Measurements from ENCODE around the gene CA4.
"Not testable (repeated sequence)": the region's sequence is repeated elsewhere in the genome, so short reads cannot be mapped to it uniquely, and the experiment has no call there.

Gene CA4

DNA sequence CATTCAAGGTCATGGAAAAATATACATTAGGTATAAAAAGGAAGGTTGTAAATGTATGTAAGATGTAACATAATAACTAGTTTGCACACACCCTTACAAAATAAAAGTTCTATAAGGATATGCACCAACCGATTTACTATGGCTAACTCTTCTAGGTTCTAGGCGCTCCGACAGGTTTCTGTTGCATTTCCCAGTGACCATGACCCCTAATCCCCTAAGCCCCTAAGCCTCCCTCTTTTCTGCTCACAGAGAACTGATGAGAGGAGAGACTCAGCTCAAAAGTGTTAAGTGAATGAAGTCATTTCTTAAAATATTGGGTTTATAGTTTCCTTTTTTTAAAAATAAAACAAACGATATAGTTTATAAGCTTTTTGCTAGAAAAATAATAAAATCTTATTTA, 41.1 kb upstream of the CA4 start:
- no peak overlapping the region for H3K27ac ChIP-seq
- no peak for DNase-seq (ENCODE audit: low read depth, low spot score)
- H3K9me3 ChIP-seq (ENCODE audit: low read depth, low read length), result no peaks in the 10 kb centered on the region
- no peak overlapping the region for H3K9ac ChIP-seq (ENCODE audit: insufficient read length)
- H3K36me3 ChIP-seq (ENCODE audit: insufficient read depth, low read length), result no peaks in the 10 kb centered on the region
- H3K4me3 ChIP-seq, result no peak overlapping the region
- TF ChIP-seq EZH2 (IDR thresholded peaks at IDR 0.05) (no peak), FOXP2 (optimal IDR thresholded peaks at IDR 0.05; ENCODE audit: control extremely low read depth, extremely low read length, insufficient read depth) (no peak)

DNA sequence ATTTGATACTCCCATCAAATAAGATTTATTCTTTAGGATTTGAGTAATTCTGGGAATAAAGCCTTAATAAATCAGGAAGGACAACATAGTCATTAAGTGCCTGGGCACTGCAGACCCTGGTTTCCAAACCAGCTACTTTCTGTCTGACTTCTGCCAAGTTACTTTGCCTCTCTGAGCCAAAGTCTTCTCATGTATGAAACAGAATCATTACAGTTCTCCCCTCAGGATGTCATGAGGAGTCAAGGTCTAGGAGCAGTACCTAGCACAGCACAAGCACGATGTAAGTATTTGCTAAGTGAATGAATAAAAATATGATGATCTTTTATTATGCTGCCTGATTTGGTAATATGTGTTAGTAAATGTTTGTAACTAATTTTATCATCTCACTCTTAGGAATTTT, 40.6 kb upstream of the CA4 start:
- no peak for DNase-seq (ENCODE audit: low read depth, low spot score)
- Histone ChIP-seq H3K4me3 (no peak overlapping the region), H3K36me3 (ENCODE audit: insufficient read depth, low read length) (no peaks in the 10 kb centered on the region), H3K9me3 (ENCODE audit: low read depth, low read length) (no peaks in the 10 kb centered on the region), H3K9ac (ENCODE audit: insufficient read length) (no peak overlapping the region), H3K27ac (no peak overlapping the region)
- TF ChIP-seq POLR2AphosphoS5 (IDR thresholded peaks at IDR 0.05; ENCODE audit: borderline replicate concordance, low read depth, low read length) (no peak), FOXP2 (optimal IDR thresholded peaks at IDR 0.05; ENCODE audit: control extremely low read depth, extremely low read length, insufficient read depth) (no peak), EZH2 (IDR thresholded peaks at IDR 0.05) (no peak)

DNA sequence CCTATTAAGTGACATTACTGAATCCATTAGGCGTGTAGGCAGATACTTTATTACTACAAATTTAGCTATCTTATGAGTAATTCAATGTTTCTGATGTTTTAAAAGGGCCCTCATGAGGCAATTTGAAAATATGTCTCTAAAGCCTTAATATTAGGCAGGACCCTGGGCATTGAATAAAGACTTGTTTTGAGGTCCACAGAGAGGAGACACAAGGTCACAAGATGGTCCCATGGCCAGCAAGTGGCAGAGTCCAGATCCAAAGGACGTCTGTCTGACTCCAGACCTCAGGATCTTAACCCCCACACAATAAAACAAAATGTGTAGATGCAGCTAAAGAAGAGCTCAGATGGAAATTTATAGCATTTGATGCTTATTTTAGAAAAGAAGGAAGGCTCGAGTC, 39.2 kb upstream of the CA4 start:
- no peak for DNase-seq (ENCODE audit: low read depth, low spot score)
- Histone ChIP-seq H3K4me3 (no peak overlapping the region), H3K27ac (no peak overlapping the region), H3K9me3 (ENCODE audit: low read depth, low read length) (no peaks in the 10 kb centered on the region), H3K9ac (ENCODE audit: insufficient read length) (no peak overlapping the region), H3K36me3 (ENCODE audit: insufficient read depth, low read length) (no peaks in the 10 kb centered on the region)
- TF ChIP-seq FOXP2 (optimal IDR thresholded peaks at IDR 0.05; ENCODE audit: control extremely low read depth, extremely low read length, insufficient read depth) (no peak), POLR2AphosphoS5 (IDR thresholded peaks at IDR 0.05; ENCODE audit: borderline replicate concordance, low read depth, low read length) (no peak), EZH2 (IDR thresholded peaks at IDR 0.05) (no peak)

DNA sequence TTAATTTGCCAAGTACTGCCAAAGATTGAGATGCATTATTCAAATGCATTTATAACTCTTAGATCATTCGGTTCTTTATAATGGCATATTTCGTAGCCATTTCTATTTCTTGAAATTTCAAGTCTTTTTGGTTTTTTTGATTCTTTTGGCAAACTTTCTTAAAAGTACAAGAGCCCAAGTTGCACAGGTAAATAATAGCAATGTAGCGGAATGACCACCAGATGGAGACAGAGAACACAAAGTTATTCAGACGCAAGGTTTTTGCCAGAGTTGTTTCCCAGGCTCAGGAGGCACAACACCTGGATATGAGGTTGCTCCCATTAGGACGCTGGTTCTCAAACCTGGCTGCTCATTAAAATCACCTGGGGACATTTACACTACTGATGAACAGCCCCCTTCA, 38.1 kb upstream of the CA4 start:
- not testable (repeated sequence) for H3K9me3 ChIP-seq (ENCODE audit: low read depth, low read length); H3K9ac ChIP-seq (ENCODE audit: insufficient read length); H3K4me3 ChIP-seq; DNase-seq (ENCODE audit: low read depth, low spot score); H3K36me3 ChIP-seq (ENCODE audit: insufficient read depth, low read length); H3K27ac ChIP-seq

DNA sequence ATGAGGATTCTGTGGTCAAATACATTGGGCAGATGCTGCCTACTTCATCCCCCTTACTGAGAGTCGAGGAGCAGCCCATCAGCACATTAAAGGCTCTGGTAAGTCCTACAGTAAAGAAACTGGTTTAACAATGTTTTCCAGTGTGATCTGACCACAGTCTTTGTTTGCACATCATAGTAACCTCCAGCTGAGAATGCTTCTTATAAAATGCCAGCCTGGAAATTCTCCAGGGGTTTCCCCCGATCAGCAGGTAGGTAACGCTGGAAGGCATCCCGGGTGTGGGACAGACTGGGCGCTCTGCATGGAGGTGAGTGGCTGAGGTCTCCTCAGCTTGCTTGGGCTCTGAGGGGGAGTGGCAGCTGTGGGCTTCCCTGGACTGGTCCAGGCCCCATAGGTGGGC, 34.4 kb upstream of the CA4 start:
- DNase-seq (ENCODE audit: low read depth, low spot score); H3K9me3 ChIP-seq (ENCODE audit: low read depth, low read length); H3K36me3 ChIP-seq (ENCODE audit: insufficient read depth, low read length): not testable (repeated sequence)

DNA sequence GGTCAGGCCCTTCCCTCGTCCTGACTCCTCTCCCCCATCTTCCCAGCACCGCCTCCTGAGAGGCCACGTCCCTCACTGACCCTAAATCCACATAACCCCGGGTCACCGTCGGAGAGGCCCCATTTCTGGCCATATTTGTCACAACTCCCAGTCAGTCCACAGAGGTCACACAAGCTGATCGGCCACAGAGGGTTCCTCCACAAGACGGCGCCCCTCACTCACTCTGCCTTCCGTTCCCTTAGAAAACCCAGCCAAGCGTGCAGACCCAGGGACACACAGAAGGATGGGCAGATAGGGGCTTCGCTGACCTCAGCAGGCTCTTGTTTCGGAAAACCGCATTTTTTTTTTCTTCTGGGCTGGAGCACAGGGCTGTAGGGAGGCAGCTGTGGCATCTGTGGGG, 33.6 kb upstream of the CA4 start:
- DNase-seq (ENCODE audit: low read depth, low spot score); H3K27ac ChIP-seq; H3K9ac ChIP-seq (ENCODE audit: insufficient read length); H3K36me3 ChIP-seq (ENCODE audit: insufficient read depth, low read length); H3K9me3 ChIP-seq (ENCODE audit: low read depth, low read length); H3K4me3 ChIP-seq: not testable (repeated sequence)

More for the DNA sequence above, 34.4 kb upstream of the CA4 start:
- not testable (repeated sequence) for H3K4me3 ChIP-seq; H3K9ac ChIP-seq (ENCODE audit: insufficient read length); H3K27ac ChIP-seq

DNA sequence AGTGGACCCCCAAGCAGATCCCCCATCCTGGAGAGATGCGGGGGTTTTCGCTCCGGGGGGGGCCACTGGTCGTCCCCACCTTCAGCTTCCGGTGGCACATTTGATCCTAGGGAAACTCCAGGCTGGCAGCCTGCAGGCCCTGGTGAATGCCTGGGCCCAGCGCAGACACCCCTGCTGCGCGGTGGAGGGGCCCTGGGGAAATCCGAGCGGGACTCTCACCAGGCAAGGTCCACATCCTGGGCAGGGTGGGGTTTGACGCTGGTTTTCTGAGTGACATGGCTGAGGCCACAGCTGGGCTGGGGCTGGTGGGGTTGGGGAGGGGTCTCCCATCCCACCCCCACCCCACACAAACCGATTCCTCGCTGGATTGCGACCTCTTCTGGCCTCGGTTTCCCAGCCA, 30.6 kb upstream of the CA4 start:
- not testable (repeated sequence) for H3K36me3 ChIP-seq (ENCODE audit: insufficient read depth, low read length); H3K27ac ChIP-seq; H3K9ac ChIP-seq (ENCODE audit: insufficient read length); H3K9me3 ChIP-seq (ENCODE audit: low read depth, low read length); DNase-seq (ENCODE audit: low read depth, low spot score); H3K4me3 ChIP-seq

DNA sequence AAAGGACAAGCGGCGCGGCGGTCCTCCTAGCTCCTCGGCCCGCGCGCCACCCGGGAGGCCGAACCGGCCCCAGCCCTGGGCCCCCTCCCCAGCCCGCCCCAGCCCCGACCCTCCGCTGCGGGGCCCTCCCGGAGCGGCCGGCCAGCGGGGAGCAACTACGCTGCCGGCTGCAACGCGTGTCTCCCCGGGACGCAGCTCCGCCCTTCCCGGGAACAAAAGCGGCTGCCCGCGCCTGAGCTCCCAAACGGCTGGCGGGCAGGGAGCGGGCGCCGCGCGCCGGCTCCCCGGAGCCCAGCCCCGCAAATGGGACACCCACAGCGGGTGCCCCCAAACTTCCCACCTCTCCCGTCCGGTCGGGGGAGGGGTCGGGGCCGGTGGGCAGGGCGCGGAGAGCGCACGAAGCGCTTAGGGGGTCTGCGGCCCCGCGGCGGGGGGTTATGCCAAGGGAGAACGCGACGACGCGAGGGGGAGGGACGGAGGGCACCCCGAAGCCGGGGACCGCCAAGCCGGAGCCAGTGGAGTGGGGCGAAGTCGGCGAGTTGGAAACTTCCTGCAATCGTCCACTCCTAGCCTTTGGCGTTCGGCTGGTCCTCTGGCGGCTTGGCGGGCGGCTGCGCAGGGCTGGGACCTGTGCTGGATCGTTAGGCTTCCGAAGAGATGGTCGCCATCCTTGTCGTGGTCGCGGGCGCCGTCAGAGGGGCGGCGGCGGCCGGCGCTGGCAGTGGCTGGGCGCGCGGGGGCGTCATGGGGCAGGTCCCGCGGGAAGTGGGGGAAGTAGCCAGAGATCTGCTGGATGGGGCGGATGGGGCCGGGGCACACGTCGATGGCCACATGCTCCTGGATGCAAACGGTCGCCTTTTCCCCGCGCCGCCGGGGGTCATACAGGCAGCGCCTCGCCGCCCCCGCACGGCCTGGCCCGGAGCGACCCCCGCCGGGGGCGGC, 29.7 kb upstream of the CA4 start:
- not testable (repeated sequence) for H3K27ac ChIP-seq; H3K36me3 ChIP-seq (ENCODE audit: insufficient read depth, low read length); H3K9me3 ChIP-seq (ENCODE audit: low read depth, low read length)

DNA sequence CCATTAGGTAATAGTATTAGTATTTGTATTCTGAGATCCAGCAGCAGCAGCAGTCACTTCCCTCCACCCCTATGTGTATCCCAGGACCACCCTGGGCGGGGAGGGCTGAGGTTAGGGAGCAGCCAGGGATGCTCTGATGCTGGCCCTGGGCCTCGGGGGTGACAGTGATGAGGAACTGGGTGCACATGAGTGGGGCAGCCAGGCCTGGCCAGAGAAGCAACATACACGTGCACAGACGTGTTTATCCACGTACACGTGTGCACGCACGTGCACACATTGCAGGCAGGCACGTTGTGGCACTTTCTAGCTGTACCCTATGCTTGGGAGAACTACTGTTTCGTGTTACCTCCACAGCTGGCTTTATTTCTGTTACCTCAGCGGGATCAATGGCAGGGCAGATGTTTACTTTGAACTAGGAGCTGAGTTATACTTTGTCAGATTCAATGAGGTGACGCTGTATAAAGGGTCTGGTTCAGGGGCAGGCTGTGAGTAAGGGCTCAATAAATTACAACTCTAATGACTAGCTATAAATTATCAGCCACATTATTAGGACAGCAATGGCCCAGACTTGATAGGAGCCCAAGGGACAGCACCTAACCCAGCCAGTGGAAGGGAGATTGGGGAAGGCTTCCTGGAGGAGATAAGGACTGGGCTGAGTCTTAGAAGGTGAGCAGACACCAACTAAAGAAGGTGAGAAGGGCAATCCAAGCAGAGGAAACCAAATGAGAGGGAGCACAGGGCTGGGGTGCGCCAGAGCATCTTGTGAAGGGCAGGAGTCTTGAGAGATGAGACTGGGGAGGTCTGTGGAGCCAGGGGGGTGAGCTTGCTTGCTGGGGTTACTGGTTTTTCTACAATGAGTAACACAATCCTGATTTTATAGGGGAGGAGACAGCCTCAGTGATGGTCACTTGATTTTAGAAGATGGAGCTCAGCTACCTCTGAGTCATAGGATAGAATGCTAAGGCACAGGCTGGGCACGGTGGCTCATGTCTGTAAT, 22.4 kb upstream of the CA4 start:
- DNase-seq (ENCODE audit: low read depth, low spot score), result no peak
- Histone ChIP-seq H3K9me3 (ENCODE audit: low read depth, low read length) (no peaks in the 10 kb centered on the region), H3K27ac (no peak overlapping the region), H3K36me3 (ENCODE audit: insufficient read depth, low read length) (no peaks in the 10 kb centered on the region), H3K4me3 (no peak overlapping the region), H3K9ac (ENCODE audit: insufficient read length) (no peak overlapping the region)
- TF ChIP-seq EZH2 (IDR thresholded peaks at IDR 0.05) (no peak), FOXP2 (optimal IDR thresholded peaks at IDR 0.05; ENCODE audit: control extremely low read depth, extremely low read length, insufficient read depth) (no peak), POLR2AphosphoS5 (IDR thresholded peaks at IDR 0.05; ENCODE audit: borderline replicate concordance, low read depth, low read length) (no peak)

More for the DNA sequence above, 29.7 kb upstream of the CA4 start:
- not testable (repeated sequence) for H3K4me3 ChIP-seq; DNase-seq (ENCODE audit: low read depth, low spot score); H3K9ac ChIP-seq (ENCODE audit: insufficient read length)

Data from SK-N-MC (cell line).